ENCODE data around the gene UBE2Q2.

The UBE2Q2 gene

DNA sequence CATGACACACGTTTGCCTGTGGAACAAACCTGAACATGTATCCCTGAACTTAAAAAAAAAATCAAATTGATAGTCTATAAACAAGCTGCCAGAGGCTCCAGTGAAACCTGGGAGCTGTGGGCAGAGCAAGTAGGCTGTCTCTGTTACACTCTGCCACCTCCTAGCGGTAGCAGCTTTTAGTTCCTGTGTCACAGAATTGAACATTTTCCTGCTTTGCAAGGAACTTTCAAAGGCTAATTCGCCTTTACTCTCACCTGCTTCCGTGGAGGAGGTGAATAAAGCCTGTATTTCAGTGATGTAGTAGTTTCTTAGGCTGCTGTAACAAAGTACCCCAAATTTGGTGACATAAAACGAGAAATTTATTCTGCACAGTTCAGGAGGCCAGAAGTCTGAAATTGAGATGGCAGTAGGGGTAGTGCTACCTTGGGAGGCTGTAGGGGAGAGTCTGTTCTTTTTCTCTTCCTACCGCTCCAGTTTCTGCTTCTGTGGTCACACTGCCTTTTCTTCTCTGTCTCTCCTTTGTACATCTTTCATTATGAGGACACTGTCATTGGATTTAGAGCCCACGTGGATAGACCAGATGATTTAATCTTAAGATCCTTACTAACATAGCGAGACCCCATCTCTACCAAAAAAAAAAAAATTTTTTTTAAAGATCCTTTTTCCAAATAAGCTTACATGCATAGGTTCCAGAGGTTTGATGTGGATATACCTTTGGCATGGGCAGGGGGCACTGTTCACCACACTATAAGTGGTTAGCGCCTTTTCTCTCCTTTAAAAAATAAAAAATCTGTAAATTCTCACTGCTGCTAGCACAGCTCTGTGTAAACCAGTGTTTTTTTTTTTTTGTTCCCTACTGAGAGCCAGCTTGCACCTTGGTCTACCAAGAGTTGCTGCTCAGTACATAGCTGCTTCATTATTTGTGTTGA lies 85.7 kb downstream of the UBE2Q2 start:
- DNase-seq = peak; percentile 30 to 63

DNA sequence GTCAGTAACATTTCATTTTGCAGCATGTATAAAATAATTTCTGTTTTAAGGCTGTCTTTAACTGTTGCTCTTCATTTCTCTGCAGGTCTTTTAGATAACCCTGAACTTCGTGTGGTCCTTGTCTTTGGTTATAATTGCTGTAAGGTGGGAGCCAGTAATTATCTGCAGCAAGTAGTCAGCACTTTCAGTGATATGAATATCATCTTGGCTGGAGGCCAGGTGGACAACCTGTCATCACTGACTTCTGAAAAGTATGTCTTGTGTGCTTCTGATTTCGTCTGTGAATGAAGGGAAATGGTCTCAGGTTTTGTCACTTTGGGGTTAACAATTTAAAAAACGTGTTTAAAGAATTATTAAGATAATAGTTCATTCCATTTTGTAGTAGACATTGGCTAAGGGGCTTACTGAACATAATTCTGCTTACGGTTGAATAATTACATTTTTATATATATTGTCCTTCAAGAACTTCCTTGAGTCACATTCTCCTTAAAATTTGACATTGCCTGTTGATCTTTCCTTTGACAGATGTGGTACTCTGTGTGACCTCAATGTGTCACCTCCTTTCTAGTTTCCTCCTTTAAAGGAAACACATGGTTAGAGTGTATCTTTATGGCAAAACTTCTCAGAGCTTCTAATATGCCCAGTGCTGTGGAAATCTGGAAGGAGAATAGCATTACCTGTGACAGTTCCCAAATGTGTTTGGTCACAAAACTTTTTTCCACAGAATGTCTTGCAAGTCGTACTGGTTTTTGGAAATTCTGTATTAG lies 86.7 kb downstream of the UBE2Q2 start:
- peak; percentile 3 to 23 for DNase-seq

DNA sequence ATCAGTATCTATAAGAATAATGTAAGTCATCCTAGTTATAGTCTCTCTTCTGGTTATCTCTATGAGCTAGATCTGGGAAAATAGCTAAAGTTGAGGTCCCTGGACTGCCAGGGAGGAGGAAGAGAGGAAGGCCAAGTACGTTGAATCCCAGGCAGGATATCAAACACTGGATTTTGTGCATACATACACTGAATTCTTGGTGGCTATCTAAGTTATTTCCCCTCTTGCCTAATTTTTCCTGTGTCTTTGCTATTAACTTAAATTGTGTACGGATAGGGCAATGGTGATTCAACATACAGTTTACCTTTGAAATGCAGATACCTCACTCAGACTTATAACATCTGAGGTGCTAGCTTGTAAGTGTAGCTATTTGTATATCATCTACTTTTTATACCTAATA lies 87.6 kb downstream of the UBE2Q2 start:
- DNase-seq = no peak

DNA sequence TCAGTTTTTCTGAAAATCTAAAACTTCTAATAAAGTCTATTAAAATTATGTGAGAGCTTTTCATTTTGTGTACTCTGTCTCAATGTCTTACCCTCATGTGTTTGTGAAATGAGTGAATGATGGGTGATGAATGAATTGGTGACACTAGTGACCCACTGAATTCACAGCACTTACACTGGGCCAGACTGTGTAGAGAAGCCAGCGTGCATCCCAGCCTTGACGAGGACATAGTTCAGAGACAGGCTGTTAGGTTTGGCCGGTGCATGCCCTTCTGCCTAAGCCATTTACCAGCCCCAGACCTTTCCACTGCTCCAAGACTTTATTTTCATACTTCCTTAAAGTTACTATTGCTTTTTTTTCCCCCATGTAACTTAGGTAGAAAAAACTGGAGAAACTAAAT lies 99.2 kb downstream of the UBE2Q2 start:
- DNase-seq = no peak

DNA sequence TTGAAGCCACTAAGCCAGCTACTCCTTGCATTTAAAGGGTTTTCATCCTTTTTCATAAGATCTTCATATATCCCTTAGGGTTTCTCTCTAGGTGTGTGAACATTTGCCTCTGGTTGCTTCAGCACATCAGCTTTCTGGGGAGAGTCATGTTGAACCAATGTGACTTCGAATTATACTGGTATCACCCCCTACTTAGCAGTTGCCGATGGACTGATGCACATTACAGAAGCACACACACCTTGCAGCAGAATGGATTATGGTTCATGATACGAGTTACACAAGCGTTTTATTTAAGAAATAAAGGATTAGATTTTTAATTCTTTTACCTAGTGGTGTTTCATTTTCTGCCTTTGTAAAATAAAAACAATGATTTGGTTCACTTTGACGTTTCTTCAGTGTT lies 100.0 kb downstream of the UBE2Q2 start:
- DNase-seq = no peak

DNA sequence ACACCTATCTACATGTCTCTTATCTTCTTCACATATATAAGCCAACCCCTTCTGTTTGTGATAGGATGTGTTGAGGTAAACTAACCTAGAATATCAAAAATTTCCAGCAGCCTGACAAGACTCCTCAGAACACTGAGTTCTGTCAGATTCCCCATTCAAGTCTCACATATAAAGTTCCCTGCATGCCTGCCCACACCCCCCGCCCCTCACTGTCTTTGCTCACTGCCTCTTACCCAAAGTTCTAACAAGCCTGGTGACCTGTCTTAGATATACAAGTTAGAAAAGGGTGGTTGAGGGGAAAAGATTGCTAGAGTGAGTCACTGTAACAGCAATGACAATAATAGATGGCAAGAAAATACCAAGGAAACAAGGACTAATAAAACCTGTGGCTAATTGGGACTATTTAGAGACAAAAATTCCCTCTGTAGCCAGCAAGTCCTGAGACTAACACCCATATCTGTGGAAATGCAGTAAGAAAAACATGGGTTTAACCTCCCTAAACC lies 100.5 kb downstream of the UBE2Q2 start:
- no peak for DNase-seq

DNA sequence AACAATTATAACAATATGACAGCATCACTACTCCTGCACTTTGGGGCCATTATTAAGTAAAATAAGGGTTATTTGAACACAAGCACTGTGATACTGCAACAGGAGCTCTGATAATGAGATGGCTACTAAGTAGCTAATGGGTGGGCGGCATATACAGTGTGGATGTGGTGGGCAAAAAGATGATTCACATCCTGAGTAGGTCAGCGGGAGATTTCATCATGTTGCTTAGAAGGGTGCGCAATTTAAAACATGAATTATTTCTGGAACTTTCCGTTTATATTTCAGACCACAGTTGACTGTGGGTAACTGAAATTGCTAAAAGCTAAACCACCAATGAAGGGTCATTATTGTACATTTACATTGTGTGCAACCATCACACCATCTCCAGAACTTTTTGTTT lies 102.7 kb downstream of the UBE2Q2 start:
- no peak for DNase-seq

DNA sequence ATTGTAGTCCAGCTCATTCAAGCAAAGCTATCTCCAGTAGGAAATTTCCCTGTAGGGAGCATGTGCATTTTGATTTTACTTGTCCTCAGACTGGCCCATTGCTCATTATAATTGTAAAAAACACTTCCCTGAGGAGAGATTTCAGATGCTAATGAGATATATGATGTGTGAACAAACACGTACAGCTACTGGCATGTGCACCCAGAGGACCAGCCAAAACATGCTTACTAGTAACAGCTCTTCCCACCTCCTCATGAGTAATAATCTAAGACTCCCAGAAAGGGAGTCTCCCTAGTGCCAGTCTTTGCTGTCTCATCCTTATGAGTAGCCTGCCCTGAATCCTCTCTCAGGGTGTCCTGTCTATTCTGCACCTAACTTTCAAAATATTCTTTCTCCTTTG lies 103.8 kb downstream of the UBE2Q2 start:
- no peak for DNase-seq

DNA sequence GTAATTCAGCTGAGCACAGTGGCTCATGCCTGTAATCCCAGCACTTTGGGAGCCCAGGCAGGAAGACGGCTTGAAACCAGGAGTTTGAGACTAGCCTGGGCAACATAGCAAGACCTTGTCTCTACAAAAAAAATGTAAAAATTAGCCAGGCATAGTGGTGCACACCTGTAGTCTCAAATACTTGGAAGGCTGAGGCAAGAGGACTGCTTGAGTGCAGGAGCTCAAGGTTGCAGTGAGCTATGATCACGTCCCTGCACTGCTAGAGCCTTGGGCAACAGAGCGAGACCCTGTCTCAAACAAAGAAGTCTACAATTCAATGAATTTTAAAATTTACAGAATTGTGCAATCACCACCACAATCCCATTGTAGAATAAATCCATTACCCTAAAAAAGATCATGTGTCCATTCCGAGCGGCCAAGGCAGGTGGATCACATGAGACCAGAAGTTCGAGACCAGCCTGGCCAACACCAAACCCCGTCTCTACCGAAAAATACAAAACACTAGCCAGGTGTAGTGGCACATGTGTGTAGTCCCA lies 105.6 kb downstream of the UBE2Q2 start:
- DNase-seq = no peak
